ENCODE results near the gene HUWE1. TPM values are rescaled to one million over a fixed set of nuclear protein-coding genes. Genes with fewer than 3 reads are reported as not detected.

HUWE1 gene
- total RNA-seq, 1 experiment from 2014 or later: 222 TPM

GRCh38 chrX:53587795-53588420, 98.6 kb downstream of the HUWE1 start:
- POLR2A ChIA-PET (ENCODE audit: low non-redundant PET): no interaction called here
- Histone ChIP-seq H3K4me1 (ENCODE audit: insufficient read depth, low read length, poor library complexity, severe bottlenecking) (peaks cover 1% of the 10 kb centered on the region), H3K27me3 (replicated peaks; ENCODE audit: insufficient read depth, low read depth, low read length, poor library complexity) (no peaks in the 10 kb centered on the region), H3K9me3 (ENCODE audit: low read depth, low read length, poor library complexity, severe bottlenecking) (no peaks in the 10 kb centered on the region), H3K27ac (ENCODE audit: low read depth, low read length, poor library complexity, severe bottlenecking) (no peak overlapping the region), H3K4me3 (ENCODE audit: low read depth, low read length, poor library complexity, severe bottlenecking) (no peak overlapping the region), H3K36me3 (ENCODE audit: insufficient read depth, low read length, poor library complexity, severe bottlenecking) (peaks cover 86% of the 10 kb centered on the region)
- no TSS peak for BruUV-seq (replicated peaks)
- TF ChIP-seq EZH2 (IDR thresholded peaks at IDR 0.05; ENCODE audit: borderline replicate concordance, low read depth, low read length, poor library complexity, severe bottlenecking): no peak
- TF ChIP-seq, protein P1, sequence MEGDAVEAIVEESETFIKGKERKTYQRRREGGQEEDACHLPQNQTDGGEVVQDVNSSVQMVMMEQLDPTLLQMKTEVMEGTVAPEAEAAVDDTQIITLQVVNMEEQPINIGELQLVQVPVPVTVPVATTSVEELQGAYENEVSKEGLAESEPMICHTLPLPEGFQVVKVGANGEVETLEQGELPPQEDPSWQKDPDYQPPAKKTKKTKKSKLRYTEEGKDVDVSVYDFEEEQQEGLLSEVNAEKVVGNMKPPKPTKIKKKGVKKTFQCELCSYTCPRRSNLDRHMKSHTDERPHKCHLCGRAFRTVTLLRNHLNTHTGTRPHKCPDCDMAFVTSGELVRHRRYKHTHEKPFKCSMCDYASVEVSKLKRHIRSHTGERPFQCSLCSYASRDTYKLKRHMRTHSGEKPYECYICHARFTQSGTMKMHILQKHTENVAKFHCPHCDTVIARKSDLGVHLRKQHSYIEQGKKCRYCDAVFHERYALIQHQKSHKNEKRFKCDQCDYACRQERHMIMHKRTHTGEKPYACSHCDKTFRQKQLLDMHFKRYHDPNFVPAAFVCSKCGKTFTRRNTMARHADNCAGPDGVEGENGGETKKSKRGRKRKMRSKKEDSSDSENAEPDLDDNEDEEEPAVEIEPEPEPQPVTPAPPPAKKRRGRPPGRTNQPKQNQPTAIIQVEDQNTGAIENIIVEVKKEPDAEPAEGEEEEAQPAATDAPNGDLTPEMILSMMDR (conservative IDR thresholded peaks at IDR 0.05; ENCODE audit: low read depth, low read length): no peak
- CTCF ChIA-PET: no interaction called here
- DNase-seq (ENCODE audit: low spot score): no peak
- intact Hi-C loops (cut with micrococcal nuclease; ENCODE audit: unreplicated experiment): no loop called here

- H3K36me3 ChIP-seq (ENCODE audit: insufficient read depth, low read length, poor library complexity, severe bottlenecking): peaks cover 74% of the 10 kb centered on the region
- H3K27ac ChIP-seq (ENCODE audit: low read depth, low read length, poor library complexity, severe bottlenecking): no peak overlapping the region
- intact Hi-C loops (cut with micrococcal nuclease; ENCODE audit: unreplicated experiment): no loop called here
- CTCF ChIA-PET: no interaction called here
- no peak for DNase-seq (ENCODE audit: low spot score)
- no peaks in the 10 kb centered on the region for H3K9me3 ChIP-seq (ENCODE audit: low read depth, low read length, poor library complexity, severe bottlenecking)
- no TSS peak for BruUV-seq (replicated peaks)
- H3K27me3 ChIP-seq (replicated peaks; ENCODE audit: insufficient read depth, low read depth, low read length, poor library complexity): no peaks in the 10 kb centered on the region
- peaks cover 24% of the 10 kb centered on the region for H3K4me1 ChIP-seq (ENCODE audit: insufficient read depth, low read length, poor library complexity, severe bottlenecking)
- no peak overlapping the region for H3K4me3 ChIP-seq (ENCODE audit: low read depth, low read length, poor library complexity, severe bottlenecking)
- POLR2A ChIA-PET (ENCODE audit: low non-redundant PET): no interaction called here
- TF ChIP-seq, protein P1 (conservative IDR thresholded peaks at IDR 0.05; ENCODE audit: low read depth, low read length): no peak
These were observed 101.6 kb downstream of the HUWE1 start for GRCh38 chrX:53584891-53585290.

DNA sequence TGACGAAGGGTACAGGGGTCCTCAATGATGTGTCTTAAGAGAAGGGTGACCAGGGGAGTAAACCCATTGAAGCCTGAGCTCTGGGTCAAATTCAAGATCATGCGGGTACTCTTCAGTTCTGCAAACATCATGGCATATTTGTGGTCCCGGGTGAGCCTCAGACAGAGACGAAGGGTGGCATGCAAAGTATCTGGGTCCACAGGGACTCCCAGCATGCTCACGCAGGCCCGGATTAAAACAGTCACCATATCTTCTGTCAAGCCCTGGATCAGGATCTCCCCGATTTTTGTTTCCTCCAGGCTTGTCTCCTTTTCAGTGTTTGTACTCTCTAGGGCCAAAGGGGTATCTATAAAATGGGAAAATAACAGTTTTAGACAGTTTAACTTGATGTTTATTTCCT, 102.9 kb downstream of the HUWE1 start:
- Histone ChIP-seq H3K4me1 (ENCODE audit: insufficient read depth, low read length, poor library complexity, severe bottlenecking) (peaks cover 24% of the 10 kb centered on the region), H3K4me3 (ENCODE audit: low read depth, low read length, poor library complexity, severe bottlenecking) (no peak overlapping the region), H3K36me3 (ENCODE audit: insufficient read depth, low read length, poor library complexity, severe bottlenecking) (peaks cover 65% of the 10 kb centered on the region), H3K9me3 (ENCODE audit: low read depth, low read length, poor library complexity, severe bottlenecking) (no peaks in the 10 kb centered on the region), H3K27me3 (replicated peaks; ENCODE audit: insufficient read depth, low read depth, low read length, poor library complexity) (no peaks in the 10 kb centered on the region), H3K27ac (ENCODE audit: low read depth, low read length, poor library complexity, severe bottlenecking) (no peak overlapping the region)
- ChIA-PET CTCF (no interaction called here), POLR2A (ENCODE audit: low non-redundant PET) (no interaction called here)
- intact Hi-C loops (cut with micrococcal nuclease; ENCODE audit: unreplicated experiment): no loop called here
- DNase-seq (ENCODE audit: low spot score): no peak
- TSS peak; percentile 77 for BruUV-seq (replicated peaks)
- TF ChIP-seq, protein P1 (conservative IDR thresholded peaks at IDR 0.05; ENCODE audit: low read depth, low read length): no peak
- TF ChIP-seq EZH2 (IDR thresholded peaks at IDR 0.05; ENCODE audit: borderline replicate concordance, low read depth, low read length, poor library complexity, severe bottlenecking): no peak

Data from A673 (cell line).